Activated gamma-delta T cell treated with Interleukin-2 at 50 U/mL for 16 hours (primary cell): ENCODE results near the gene TOMM20.
"Not testable (repeated sequence)": the region's sequence is repeated elsewhere in the genome, so short reads cannot be mapped to it uniquely, and the experiment has no call there.

Source experiments
- DNase-seq: peaks from one replicate; pipeline ENCODE4 v3.0.0-alpha.2; 2020

TOMM20 gene

GRCh38 chr1:235077571-235078479 is 50.8 kb downstream of the TOMM20 start:
- no peak for DNase-seq

- no peak for DNase-seq
Observed at GRCh38 chr1:235077163-235077540, 51.5 kb downstream of the TOMM20 start.

GRCh38 chr1:235076504-235077162 is 52.0 kb downstream of the TOMM20 start:
- DNase-seq = no peak

- no peak for DNase-seq
Observed at GRCh38 chr1:235075777-235076308, 52.8 kb downstream of the TOMM20 start.

- DNase-seq = peak; percentile 30
Observed at GRCh38 chr1:235075048-235075776, 53.4 kb downstream of the TOMM20 start.

GRCh38 chr1:235074523-235075047 is 54.1 kb downstream of the TOMM20 start:
- DNase-seq = no peak

GRCh38 chr1:235073968-235074522 is 54.6 kb downstream of the TOMM20 start:
- DNase-seq = no peak

- no peak for DNase-seq
Observed at GRCh38 chr1:235073331-235073967, 55.2 kb downstream of the TOMM20 start.

- DNase-seq = not testable (repeated sequence)
Observed at GRCh38 chr1:235072577-235072976, 56.1 kb downstream of the TOMM20 start.

GRCh38 chr1:235072096-235072495 is 56.5 kb downstream of the TOMM20 start:
- no peak for DNase-seq

- no peak for DNase-seq
Observed at GRCh38 chr1:235070819-235071218, 57.8 kb downstream of the TOMM20 start.

- no peak for DNase-seq
Observed at GRCh38 chr1:235069577-235070563, 58.8 kb downstream of the TOMM20 start.

GRCh38 chr1:235069176-235069575 is 59.5 kb downstream of the TOMM20 start:
- no peak for DNase-seq

- DNase-seq = no peak
Observed at GRCh38 chr1:235068158-235069121, 60.2 kb downstream of the TOMM20 start.

- DNase-seq = no peak
Observed at GRCh38 chr1:235067396-235068157, 61.1 kb downstream of the TOMM20 start.

GRCh38 chr1:235063068-235063765 is 65.4 kb downstream of the TOMM20 start:
- no peak for DNase-seq

GRCh38 chr1:235060607-235061470 is 67.8 kb downstream of the TOMM20 start:
- DNase-seq = no peak
